ENCODE data around the gene MSRB2.

Gene MSRB2

DNA sequence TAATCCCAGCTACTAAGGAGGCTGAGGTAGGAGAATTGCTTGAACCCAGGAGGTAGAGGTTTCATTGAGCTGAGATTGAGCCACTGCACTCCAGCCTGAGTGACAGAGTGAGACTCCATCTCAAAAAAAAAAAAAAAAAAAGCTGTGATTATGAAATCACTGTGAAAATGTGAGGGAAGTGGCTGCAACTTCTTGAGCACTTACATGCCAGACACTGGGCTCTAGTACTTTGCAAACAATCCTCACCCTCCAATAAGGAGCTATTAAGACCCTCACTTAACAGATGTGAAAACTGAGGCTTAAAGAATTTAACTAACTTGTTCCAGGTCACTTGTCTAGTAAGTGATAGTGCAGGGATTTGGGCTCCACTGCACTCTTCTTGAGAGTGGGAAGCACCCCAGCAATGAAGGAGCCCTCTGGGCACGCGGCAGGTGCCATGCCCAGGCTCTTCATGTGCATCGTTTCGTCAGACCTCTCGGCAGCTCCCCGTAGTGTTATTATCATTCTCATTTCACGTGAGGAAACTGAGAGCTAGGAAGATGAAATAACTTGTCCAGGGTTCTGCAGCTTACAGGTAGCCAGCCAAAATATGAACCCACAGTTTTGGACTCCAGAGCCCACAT is 19.0 kb downstream of the MSRB2 start:
- no peak for DNase-seq

DNA sequence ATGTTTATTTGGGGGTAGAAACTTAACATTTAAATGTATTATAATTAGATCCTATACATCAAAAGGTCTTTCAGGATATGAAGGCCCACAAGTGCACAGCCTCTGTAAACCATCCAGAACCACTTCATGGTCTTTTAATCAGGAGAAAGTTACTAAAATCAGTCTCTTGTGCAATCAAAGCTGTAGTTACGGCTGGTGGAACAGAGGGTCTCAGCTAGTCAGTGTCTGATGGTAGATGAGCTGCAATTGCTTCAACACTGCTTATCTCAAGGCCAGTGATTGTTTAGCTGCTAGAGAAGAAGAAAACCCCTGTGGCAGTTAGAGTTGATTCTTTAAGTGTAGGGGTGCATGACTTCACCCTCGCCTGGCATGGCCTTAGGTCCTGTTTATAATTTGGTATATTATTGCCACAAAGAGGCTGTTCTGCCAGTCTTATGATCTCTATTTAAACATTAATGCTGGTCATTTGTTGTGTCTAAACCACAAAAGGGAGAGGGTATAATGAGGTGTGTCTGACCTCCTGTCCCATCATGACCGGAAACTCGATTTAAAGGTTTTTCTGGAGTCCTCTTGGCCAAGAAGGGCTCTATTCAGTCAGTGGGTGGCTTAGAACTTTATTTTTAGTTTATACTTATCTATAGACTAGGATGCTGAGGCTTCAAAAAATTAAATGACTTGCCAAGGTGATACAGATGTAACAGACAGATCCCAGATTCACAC is 21.3 kb downstream of the MSRB2 start:
- DNase-seq: no peak

DNA sequence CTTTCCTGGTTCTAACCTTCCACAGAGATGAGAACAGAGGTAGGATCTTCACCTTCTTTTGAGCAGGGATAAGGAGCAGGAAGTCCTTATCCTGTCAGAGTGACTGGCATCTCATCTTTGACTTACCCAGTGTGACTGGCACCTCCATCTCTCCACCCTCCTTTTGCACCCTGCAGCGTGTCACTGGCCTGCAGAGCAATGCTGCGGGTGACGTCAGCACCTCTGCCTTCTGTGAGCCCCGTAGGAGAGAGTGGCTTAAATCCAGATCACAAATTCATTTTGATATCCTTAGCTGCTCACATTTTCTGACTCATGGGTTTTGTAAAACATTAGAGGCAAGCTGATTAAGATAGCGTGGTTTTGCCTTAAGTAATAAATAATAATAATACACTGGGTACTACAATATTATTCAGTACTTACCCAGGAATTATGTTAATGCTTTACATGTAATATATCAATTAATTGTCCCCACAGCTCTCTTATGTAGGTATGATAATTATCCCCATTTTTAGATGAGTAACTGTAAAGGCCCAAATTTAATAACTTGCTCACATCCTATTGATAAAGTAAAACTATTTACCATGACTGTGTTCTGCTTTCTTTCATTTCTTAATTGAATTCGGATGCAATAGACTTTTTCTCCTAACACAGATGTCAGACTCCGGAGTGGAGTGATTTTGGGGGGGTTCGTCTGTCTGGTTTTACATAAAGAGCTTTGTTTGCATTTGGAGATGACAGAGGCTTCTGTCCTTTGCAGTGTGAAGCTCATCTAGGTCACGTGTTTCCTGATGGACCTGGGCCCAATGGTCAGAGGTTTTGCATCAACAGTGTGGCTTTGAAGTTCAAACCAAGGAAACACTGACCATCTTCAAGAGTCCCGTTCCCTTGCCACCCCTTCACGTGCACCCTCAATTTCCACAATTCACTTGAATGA is 24.9 kb downstream of the MSRB2 start:
- DNase-seq: no peak

DNA sequence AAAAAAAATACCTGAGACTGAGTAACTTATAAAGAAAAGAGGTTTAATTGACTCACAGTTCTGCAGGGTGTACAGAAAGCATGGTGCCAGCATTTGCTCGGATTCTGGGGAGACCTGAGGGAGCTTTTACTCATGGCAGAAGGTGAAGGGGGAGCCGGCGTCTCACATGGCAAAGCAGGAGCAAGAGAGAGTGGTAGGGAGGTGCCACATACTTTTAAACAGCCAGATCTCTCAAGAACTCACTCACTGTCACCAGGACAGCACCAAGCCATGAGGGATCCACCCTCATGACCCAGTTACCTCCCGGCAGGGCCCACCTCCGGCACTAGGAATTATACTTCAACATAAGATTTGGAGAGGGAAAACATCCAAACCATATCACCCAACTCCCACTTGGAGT is 25.8 kb downstream of the MSRB2 start:
- DNase-seq: no peak

DNA sequence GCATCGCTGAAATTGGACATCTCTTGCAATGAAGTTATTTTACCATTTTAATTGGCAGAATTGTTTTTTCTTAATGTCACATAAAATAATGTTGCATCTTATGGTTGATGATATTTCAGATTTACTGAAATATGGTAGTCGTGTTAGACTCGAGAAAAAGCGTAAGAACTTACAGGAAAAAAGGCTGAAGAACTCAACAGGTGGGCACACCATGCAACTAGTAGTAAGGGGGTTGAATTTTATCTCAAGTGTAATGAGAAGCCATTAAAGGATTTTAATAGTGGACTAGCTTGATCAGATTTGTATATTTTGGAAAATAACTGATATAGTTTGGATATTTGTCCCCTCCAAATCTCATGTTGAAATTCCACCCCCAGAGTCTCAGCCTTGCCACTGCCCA is 41.1 kb downstream of the MSRB2 start:
- no peak for DNase-seq

DNA sequence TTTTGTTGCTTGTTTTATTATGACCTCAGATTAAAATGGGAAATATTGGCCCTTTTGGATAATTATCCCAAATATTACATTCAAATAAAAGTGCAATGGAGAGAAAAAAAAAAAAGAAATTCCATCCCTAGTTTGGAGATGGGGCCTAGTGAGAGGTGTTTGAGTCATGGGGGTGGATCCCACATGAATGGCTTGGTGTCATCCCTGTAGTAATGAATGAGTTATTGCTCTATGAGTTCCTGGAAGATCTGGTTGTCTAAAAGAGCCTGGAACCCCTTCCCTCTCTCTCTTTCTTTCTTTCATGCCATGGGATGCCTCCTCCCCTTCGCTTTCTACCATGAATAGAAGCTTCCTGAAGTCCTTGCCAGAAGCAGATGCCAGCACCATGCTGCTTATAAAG is 44.3 kb downstream of the MSRB2 start:
- no peak for DNase-seq

DNA sequence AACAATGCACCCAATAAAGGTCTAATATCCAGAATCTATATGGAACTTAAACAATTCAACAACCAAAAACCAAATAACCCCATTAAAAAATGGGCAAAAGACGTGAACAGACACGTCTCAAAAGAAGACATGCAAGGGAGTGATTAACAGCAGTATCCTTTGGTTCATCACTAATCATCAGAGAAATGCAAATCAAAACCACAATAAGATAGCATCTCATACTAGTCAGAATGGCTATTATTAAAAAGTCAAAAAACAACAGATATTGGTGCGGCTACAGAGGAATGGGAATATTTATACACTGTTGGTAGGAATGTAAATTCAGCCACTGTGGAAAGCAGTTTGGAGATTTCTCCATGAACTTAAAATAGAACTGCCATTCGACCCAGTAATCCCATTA is 46.6 kb downstream of the MSRB2 start:
- no peak for DNase-seq

DNA sequence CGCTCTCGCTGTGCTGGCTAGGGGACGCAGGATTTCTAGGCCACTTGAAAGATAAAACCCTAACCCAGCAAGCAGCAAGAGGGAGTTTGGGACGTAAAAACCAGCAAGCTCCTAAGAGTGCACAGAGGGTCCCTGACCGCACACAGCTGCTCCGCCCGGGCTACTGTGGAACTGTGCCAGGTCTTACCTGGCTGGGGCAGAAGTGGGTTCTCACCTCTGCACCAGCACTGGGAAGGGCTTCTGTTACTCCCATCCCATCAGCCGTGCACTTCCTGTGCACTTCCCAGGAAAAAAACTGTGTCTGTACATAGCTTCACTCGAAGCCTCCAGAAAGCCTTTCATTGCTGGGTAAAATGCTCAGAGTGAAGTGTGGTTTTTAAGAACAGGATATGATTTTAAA is 50.9 kb downstream of the MSRB2 start:
- no peak for DNase-seq

DNA sequence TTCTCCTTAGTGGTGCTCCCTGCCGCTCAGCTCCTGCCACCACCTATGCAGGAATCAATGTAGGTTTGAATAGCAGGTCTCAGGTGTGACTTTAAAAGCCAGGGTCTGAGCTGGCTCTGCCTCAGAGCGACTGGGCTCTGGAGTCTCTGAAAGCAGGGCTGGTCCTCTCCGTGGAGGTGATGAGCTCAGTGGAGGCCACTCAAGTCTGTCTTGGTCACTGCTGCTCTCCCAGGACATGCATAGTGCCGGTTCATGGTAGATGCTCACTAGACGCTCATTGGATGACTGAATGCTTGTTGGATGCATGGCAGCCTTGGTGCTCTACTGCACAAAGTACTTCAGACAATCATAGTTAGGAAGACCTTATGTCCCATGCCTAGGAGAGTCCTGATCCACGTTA is 51.7 kb downstream of the MSRB2 start:
- DNase-seq: no peak

DNA sequence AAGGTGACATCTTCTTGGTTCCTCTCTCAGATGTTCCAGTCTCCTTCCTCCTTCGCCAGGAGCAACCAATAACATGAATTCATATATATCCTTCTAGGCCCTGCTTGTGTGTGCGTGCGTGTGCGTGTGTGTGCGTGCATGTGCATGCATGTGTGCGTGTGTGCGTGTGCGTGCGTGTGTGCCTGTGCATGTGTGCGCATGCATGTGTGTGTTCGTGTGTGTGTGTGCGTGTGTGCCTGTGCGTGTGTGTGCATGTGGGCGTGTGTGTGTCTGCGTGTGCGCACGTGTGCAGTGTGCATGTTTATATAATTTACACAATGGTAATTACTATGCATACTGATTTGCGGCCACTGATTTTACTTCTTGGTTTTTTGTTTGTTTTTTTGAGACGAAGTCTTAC is 52.8 kb downstream of the MSRB2 start:
- DNase-seq: no peak

DNA sequence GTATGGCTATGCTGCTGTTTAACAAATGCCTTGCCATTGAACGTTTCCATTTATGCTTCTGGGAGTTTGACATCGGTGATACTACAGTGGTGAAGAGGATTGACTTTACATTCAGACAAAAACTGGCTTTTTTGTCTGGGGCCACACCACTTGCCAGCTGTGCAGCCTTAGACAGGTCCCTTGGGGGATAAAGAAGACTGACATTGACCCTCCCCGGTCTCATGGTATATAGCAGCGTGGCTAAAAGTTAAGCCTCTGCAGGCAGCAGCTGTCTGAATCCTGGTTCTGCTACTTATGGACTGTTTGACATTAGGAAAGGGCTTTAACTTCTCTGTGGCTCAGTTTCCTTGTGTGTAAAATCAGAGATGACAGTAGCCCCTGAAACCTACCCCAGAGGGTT is 54.7 kb downstream of the MSRB2 start:
- DNase-seq: no peak

DNA sequence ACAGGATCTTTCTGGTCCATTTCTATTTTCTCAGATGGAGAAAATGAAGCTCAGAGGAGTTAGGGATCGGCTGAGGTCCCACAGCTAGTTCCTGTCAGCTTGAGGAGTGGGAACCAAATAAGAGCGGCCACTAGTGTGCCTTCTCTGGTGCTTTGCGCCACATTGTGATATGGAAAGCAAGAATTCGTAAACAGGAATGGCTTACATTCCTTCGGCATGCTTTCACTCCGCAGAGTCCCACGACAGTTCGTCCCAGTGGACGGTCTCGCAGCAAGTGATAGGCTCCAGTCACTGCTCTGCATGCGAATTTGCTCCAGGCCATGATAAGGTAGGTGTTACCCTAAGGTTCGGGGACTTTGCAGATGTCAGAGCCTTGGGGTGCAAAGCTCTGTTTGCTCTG is 55.2 kb downstream of the MSRB2 start:
- no peak for DNase-seq

DNA sequence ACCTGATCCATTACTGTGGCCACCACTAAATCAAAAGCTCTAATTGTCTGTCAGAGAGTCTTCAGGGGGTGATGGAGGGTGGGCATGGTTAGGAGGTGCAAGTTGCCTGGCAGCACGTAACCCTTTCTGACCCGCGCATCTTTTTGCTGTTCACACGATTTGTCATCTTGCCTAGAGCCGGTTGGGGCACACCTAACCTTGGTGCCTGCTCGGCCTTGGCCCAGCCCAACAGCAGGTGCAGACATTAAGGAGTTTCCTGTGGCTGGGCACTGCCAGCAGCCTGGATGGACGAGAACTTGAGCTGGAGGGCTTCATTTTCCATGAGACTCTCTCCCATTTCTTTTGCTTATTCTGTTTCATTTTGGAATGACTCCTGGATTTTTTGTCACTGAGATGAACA is 55.7 kb downstream of the MSRB2 start:
- DNase-seq: no peak

DNA sequence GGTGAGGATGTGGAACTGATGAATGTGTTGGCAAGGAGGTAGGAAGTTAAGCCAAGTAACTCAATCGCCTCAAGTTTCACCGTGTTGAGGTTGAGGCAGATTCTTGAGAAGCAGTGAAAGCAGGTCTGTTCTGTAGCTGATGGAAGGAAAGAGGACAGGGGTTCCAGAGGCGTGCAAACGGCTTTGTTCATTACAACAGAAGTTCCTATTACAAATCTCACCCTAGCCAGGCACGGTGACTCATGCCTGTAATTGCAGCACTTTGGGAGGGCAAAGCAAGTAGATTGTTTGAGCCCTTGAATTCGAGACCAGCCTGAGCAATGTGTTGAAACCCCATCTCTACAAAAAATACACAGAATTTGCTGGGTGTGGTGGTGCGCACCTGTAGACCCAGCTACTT is 59.8 kb downstream of the MSRB2 start:
- no peak for DNase-seq

DNA sequence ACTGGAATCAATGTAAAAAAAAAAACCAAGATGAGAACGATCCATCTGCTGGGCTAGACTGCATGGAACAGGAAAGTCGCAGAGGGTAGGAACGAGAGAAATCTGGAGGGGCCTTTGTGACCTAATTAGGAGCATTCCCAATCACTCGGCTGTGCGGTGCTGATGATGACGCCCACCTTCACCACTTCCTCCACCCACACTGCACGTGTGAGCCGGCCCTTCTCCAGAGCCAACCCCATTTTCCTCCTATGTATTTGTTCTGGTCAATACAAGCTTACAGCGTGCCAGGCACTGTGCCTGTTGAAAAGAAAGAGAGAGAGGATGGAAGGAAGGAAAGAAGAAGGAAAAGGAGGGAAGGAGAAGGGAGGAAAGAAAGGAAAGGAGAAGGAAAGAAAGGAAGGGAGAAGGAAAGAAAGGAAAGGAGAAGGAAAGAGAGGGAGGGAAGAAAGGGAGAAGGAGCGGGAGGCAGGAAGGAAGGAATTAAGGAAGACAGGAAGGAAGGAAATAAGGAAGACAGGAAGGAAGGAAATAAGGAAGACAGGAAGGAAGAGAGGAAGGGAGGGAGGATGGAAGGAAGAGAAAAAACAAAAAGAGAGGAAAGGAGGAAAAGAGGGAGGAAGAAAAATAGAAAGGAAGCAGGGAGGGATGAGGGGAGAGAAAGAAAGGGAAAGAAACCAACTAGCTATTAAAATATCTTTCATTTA is 61.2 kb downstream of the MSRB2 start:
- no peak for DNase-seq

DNA sequence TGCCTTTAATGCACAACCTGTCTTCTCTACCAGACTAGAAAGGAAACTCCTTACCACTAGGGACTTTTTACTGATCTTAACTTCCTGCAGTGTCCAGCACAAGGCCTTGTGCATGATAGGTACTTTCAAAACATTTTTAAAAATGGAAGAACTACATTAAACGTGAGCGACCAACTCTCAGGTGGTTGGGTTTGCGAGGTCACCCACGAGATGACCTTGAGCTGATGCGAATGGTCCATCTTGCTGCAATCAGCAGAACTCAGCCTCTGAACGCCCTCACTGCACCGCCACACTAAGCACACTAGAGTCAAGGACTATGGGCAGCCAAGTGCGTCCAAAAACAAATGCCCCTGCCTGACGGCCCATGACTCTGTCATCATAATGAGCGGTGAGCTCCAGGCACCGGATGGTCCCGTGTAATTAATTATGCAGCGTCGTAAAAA is 61.9 kb downstream of the MSRB2 start:
- no peak for DNase-seq

DNA sequence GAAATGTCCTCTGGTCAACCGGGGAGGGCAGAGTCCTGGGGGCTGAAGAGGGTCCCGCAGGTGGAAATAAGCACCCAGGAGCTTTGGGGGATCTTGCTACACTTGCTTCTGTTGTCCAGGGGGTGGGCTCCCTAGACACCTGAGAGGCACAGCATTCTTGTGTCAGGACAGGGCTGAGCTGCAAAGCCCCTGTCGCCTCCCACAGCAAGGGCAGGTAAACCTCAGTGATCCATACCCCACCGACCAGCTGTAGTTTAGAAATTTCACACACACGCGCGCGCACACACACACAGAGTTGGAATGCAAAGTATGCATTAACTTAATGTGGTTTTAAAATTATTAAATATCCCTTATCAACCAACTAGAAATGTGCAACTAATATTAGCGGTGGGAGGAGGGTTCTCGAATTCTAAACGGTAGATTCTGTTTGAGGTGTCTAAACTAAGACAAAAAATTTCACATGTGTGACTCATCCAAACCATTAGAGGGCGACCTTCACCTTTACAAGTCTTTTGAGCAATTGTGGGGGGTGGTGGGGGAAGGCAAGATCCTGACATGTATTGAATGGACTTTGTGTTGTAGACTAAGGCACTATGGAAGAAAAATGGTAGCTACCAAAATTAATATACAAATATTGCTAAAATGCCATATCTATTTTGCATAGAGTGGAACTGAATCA is 62.5 kb downstream of the MSRB2 start:
- no peak for DNase-seq

DNA sequence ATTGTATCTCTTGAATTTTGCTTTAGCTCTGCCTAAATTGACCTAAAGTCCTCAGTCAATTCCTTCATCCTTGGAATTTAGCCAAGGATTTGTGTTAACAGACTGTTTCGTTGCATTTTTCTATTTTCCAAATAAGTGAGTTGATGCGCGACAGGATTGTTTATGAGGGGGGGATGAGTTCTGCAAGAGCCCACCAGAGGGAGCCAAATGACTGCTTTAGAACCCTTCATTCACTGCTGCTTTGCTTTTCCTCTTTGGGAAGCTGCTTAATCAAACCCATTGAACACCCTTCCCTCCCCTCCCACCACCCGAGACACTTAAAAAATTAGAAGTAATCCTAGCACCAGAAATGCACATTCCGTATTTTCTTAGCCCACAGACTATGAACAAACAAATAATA is 63.0 kb downstream of the MSRB2 start:
- no peak for DNase-seq

DNA sequence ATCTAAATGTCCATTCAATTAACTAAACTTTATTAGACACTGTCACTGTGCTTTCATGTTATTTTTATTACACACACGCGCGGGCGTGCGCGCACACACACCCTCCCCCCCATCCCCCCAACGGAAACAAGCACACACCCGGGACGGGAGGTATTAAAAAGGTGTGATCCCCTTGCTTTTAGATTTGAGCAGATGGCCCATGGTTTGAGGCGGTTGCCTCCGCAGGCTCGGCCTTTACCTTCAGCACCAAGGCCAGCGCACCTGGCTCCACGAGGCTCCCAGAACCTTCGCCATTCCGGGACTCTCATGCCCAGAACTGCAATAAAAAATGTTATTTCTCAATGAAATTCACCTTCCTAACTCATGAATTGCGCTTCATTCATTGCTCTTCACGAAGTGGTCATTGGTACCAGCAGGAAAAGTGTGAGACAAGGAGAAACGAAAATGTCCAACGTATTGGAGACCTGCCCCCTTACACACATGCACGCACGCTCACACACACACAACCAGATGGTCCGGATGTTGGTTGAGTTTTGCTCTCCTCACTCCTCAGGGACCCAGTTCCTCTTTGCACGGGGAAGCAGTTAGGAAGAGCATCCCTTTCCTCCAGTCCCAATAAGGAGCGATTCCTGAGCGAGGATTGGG is 76.0 kb downstream of the MSRB2 start:
- DNase-seq: no peak

All from activated CD4-positive, CD25-positive, alpha-beta regulatory T cell treated with anti-CD3 and anti-CD28 coated beads, Interleukin-2, amount 50 U/mL, for 72 hours (primary cell).